ENCODE results near the gene AUTS2. TPM values are rescaled to one million over a fixed set of nuclear protein-coding genes. Genes with fewer than 3 reads are reported as not detected.

AUTS2 gene
- total RNA-seq, 2 donors from 2014 or later: 8.6 TPM

DNA sequence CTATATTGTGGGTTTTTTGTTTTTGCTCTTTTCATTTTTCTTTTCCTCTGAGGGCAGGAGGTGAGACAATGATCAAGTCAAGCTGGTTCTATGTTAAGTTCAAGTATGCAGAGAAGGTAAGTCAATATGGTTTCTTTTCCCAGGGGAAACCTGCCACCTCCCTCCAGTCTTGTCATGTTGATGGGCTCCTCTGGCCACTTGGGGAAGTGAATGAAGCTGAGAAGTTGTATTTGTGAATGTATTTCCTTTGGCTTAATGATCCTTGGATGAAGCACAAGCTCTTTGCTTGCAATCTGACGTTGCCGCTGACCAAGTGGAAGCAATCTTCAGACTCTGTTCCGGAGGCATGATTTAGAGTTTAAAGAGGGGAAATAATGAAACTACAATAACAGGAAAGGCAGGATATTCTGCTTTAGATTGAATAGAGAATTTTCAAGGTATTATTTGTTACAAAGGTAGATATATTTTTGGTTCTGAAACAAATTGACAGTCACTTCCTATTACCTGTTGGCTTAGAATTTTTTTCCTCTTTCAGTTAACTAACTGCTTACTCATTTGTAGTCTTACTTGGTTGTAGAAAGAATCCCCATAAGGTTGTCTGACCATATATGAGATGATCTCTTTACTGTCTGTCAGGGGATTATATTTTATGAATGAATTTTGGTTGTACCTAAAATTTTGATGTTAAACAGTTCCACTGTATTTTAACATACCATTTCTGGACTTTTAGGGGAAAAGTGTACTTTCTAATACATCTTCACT lies 369.6 kb downstream of the AUTS2 start:
- no peaks in the 10 kb centered on the region for H3K27me3 ChIP-seq
- peaks cover 0 to 30% of the 10 kb centered on the region in 2 donors for H3K4me1 ChIP-seq
- H3K9me3 ChIP-seq: no peaks in the 10 kb centered on the region
- H3K27ac ChIP-seq: peak overlapping the region in 1 of 2 donors; percentile 65
- peak overlapping the region; percentile 31 to 40 for H3K4me3 ChIP-seq
- no peak for DNase-seq (ENCODE audit: low spot score)
- TF ChIP-seq, protein P1, sequence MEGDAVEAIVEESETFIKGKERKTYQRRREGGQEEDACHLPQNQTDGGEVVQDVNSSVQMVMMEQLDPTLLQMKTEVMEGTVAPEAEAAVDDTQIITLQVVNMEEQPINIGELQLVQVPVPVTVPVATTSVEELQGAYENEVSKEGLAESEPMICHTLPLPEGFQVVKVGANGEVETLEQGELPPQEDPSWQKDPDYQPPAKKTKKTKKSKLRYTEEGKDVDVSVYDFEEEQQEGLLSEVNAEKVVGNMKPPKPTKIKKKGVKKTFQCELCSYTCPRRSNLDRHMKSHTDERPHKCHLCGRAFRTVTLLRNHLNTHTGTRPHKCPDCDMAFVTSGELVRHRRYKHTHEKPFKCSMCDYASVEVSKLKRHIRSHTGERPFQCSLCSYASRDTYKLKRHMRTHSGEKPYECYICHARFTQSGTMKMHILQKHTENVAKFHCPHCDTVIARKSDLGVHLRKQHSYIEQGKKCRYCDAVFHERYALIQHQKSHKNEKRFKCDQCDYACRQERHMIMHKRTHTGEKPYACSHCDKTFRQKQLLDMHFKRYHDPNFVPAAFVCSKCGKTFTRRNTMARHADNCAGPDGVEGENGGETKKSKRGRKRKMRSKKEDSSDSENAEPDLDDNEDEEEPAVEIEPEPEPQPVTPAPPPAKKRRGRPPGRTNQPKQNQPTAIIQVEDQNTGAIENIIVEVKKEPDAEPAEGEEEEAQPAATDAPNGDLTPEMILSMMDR (IDR thresholded peaks at IDR 0.05): no peak
- no peaks in the 10 kb centered on the region for H3K36me3 ChIP-seq

DNA sequence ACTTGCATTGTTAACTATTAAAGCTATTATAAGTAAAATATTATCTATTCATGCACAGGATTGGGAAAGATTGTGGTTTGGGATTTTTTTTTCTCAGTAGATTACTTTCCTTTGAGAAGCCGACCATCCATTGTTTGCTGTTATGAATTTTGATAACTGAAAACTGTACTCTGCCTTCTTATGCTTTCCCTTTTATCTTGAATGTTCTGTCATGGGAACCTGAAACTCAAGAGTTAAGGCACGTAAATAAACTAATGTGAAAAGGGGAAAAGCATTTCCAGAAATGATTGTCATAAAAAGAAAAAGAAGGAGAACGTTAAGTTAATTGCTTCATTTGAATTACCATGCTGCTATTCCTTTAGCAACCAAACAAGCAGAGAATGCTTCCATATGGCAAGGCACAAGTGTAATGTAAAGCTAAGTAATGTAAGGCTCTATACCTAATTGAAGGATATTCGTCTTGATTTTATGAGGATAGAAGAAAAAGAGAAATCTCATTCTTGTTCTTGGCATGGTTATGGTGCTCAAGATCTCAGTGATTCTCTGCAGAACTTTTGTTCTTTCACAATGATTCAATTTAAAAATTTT lies 370.8 kb downstream of the AUTS2 start:
- Histone ChIP-seq H3K4me3 (no peak overlapping the region), H3K4me1 (peaks cover 0 to 22% of the 10 kb centered on the region in 2 donors), H3K27ac (no peak overlapping the region), H3K9me3 (no peaks in the 10 kb centered on the region), H3K36me3 (no peaks in the 10 kb centered on the region), H3K27me3 (no peaks in the 10 kb centered on the region)
- TF ChIP-seq, protein P1 (IDR thresholded peaks at IDR 0.05): no peak
- DNase-seq (ENCODE audit: low spot score): no peak

DNA sequence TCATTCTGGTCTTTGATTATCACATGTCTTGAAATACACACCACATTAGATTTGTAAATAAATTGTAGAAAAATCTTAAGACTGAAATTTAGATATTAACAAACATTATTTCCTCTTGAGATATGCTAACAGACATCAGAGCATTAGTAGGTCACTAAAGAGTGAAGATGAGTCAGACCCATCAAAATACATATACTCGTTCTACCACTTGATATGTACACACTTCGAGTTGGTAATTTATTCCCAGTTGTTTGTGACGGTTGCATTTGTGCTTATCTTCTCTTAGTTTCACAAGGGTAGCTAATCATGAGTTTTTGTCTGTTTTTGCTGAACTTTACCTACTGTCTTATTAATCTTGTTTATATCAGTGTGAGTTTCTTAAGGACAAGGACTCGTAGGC lies 383.4 kb downstream of the AUTS2 start:
- no peak overlapping the region for H3K4me3 ChIP-seq
- H3K4me1 ChIP-seq: no peaks in the 10 kb centered on the region
- TF ChIP-seq, protein P1 (IDR thresholded peaks at IDR 0.05): no peak
- no peak overlapping the region for H3K27ac ChIP-seq
- no peak for DNase-seq (ENCODE audit: low spot score)
- peaks cover 0 to 3% of the 10 kb centered on the region in 2 donors for H3K9me3 ChIP-seq
- no peaks in the 10 kb centered on the region for H3K36me3 ChIP-seq
- no peaks in the 10 kb centered on the region for H3K27me3 ChIP-seq

DNA sequence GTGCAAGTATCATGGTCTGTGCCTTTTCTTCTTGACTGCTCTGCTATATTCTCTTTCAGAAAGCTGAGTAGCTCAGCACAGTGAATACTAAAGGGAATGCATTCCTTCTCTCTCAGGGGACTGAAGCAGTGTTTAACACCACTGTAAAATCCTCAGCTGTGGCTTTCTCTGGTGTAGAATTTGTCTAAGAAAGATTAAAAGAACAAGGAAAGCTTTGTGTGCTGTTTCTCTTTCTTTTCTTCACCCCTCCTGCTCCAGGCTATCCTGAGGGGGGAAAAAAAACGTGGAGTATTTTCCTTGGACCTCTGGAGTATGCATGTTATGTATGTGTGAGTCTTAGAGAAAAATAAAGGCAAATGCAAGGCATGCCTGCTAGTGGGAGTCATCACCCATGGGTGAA lies 383.9 kb downstream of the AUTS2 start:
- H3K27me3 ChIP-seq: no peaks in the 10 kb centered on the region
- H3K27ac ChIP-seq: no peak overlapping the region
- no peaks in the 10 kb centered on the region for H3K4me1 ChIP-seq
- H3K4me3 ChIP-seq: no peak overlapping the region
- peaks cover 0 to 1% of the 10 kb centered on the region in 2 donors for H3K9me3 ChIP-seq
- TF ChIP-seq, protein P1 (IDR thresholded peaks at IDR 0.05): no peak
- DNase-seq (ENCODE audit: low spot score): no peak
- H3K36me3 ChIP-seq: no peaks in the 10 kb centered on the region

DNA sequence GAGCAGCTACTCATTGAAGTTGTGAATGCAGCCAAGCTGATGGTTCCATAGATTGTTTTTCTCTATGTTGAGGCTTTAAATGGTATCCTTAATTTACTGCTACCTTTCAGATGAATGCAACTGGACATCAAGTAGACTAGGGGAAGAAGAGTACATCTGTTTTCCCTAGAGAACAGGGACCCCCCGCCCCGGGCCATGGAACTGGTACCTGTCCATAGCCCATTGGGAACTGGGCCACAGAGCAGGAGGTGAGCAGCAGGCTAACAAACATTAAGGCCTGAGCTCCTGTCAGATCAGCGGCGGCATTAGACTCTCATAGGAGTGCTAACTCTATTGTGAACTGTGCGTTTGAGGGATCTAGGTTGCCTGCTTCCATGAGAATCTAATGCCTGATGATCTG lies 391.3 kb downstream of the AUTS2 start:
- no peaks in the 10 kb centered on the region for H3K9me3 ChIP-seq
- TF ChIP-seq, protein P1 (IDR thresholded peaks at IDR 0.05): no peak

More for the DNA sequence above, 391.3 kb downstream of the AUTS2 start:
- H3K4me3 ChIP-seq: no peak overlapping the region
- no peak for DNase-seq (ENCODE audit: low spot score)
- no peak overlapping the region for H3K27ac ChIP-seq
- no peaks in the 10 kb centered on the region for H3K36me3 ChIP-seq
- H3K4me1 ChIP-seq: no peaks in the 10 kb centered on the region
- no peaks in the 10 kb centered on the region for H3K27me3 ChIP-seq

Measured in right atrium auricular region (tissue), 2 donors.